Suprapubic skin (tissue), 4 donors: ENCODE results near the gene NR0B2. TPM values are rescaled to one million over a fixed set of nuclear protein-coding genes. Genes with fewer than 3 reads are reported as not detected.
A peak's percentile ranks its signal among the peaks of the same experiment; 100 is the strongest.

Source experiments
- DNase-seq, 2 donors: peaks; one replicate each; pipeline ENCODE4 v3.0.0-alpha.2; 2019; ENCODE audit warnings: low spot score in 2 of 2
- H3K27ac ChIP-seq: fragments of 200-600 bp; sonication (generic); one replicate; pipeline ENCODE4 v1.5.1; 2019
- H3K27me3 ChIP-seq: fragments of 200-600 bp; sonication (generic); one replicate; pipeline ENCODE4 v1.5.1; 2019
- H3K36me3 ChIP-seq: fragments of 200-600 bp; sonication (generic); one replicate; pipeline ENCODE4 v1.5.1; 2019
- H3K4me1 ChIP-seq: fragments of 200-600 bp; sonication (generic); one replicate; pipeline ENCODE4 v1.5.1; 2019
- H3K4me3 ChIP-seq: fragments of 200-600 bp; sonication (generic); one replicate; pipeline ENCODE4 v1.5.1; 2019; ENCODE audit warnings: mild to moderate bottlenecking
- H3K9me3 ChIP-seq: fragments of 200-600 bp; sonication (generic); one replicate; pipeline ENCODE4 v1.5.1; 2019
- EP300 ChIP-seq: sonication (generic); formaldehyde crosslinking; IDR thresholded peaks from one replicate; pipeline ENCODE4 v1.6.1; 2017; ENCODE audit warnings: antibody characterized with exemption
- POLR2A ChIP-seq, 2 donors: fragments of 450-650 bp; IDR thresholded peaks; one replicate each; pipeline ENCODE4 v1.6.1; 2017; ENCODE audit warnings: antibody characterized with exemption in 2 of 2, mild to moderate bottlenecking in 2 of 2, moderate library complexity in 2 of 2
- POLR2AphosphoS5 ChIP-seq, 3 donors: sonication (generic); formaldehyde crosslinking; IDR thresholded peaks; one replicate each; pipeline ENCODE4 v1.6.1; 2017; ENCODE audit warnings: antibody characterized with exemption in 3 of 3
- WGBS: methylation state at CpG from one replicate; pipeline ENCODE4 v1.1.5; 2018; 5-methylcytosine and 5-hydroxymethylcytosine counted together
- total RNA-seq, 4 donors: library from RNA; depleted of rRNA; stranded (reverse); fragments of >200 nt; gene quantifications; one replicate each; pipeline ENCODE4 v1.1.0, GENCODE V29; 2016
- TF ChIP-seq, protein P1 (sequence below), 2 donors: fragments of 200-600 bp in 1 of 2; fragments of 450-650 bp in 1 of 2; sonication (generic) in 1 of 2; IDR thresholded peaks; one replicate each; pipeline ENCODE4 v1.5.1; 2016 to 2019; ENCODE audit warnings: antibody characterized with exemption in 2 of 2, mild to moderate bottlenecking in 1 of 2, moderate library complexity in 1 of 2

NR0B2 gene
- total RNA-seq, 4 donors from 2014 or later, result not detected

DNA sequence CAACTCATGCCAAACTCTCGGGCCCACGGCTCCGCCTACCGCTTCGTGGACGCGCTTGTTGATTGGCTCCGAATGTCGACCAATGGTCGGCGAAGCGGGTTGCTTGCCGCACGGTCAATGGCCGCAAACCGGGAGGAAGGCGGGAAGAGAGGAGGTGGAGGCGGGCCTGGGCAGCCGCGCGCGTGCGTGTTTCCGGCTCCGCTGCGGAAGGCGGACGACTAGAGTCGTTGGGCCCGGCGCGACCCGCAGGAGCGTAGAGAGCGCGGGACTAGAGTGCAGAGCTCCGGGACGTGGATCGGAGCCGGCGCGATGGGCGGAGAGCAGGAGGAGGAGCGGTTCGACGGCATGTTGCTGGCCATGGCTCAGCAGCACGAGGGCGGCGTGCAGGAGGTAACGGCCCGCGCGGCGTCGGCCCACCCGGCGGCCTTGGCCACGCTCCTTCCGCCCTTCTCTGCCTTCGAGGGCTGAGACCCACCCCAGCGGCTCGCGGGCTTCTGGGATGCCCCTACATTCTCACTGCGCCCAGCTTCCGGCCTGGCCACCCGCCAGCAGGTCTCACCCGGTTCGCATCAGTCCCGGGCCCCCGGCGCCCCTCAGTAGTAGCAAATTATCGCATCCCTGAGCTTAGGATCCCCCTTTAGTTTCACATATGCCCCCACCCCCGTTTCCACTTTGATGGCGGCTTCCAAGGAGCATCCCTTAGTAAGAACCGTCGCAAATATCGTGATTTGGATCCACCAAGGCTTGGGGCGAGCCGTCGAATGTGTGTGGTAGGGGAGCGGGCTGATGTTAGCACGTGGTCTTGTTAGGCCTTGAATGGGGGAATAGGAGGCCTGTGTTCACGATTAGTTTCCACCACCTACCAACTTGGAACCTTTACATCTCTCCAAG lies 8.0 kb upstream of the NR0B2 start, which contains the start of gene NUDC:
TSS of gene NUDC (plus strand) at position 204 of the 891 bp plus-strand sequence. CDS start at position 310, 106 bp downstream.
- Histone ChIP-seq H3K36me3 (peaks cover 31% of the 10 kb centered on the region), H3K27ac (peak within 1 kb of the TSS; percentile 90), H3K9me3 (no peaks in the 10 kb centered on the region), H3K4me1 (peaks cover 25% of the 10 kb centered on the region), H3K4me3 (peak within 1 kb of the TSS; percentile 96), H3K27me3 (no peaks in the 10 kb centered on the region)
- DNase-seq, result peak; percentile 98 to 99
- WGBS, result 0% methylated on average over 14 of the region's 83 CpGs
- TF ChIP-seq POLR2AphosphoS5 (IDR thresholded peaks at IDR 0.05), result peak; percentile 82 to 91 (median 91)
- TF ChIP-seq EP300, result no peak
- peak; percentile 74 to 87 for TF ChIP-seq POLR2A (IDR thresholded peaks at IDR 0.05)

DNA sequence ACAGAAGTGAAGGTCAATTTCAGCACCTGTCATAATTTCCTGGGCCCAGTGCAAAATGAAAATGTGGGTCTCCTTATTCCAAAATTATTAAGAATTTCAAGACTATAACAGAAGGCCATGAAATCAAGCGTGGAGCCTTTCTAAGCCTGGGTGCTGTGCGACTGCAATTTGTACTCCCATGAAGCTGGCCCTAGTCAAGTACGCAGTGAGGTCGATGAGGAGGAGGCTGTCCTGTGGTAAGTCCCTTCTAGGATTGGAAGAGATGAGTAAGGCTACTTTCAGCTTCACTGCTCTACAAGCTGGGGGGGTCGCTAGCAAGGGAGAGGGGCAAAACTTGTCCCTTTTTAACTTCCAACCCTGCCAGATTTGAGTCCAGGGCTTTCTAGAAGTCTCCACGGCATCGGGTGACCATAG lies 7.4 kb upstream of the NR0B2 start:
- peak overlapping the region; percentile 90 for H3K27ac ChIP-seq
- peak overlapping the region; percentile 96 for H3K4me3 ChIP-seq
- peaks cover 25% of the 10 kb centered on the region for H3K4me1 ChIP-seq
- peaks cover 24% of the 10 kb centered on the region for H3K36me3 ChIP-seq
- no peak for TF ChIP-seq EP300
- TF ChIP-seq, protein P1, sequence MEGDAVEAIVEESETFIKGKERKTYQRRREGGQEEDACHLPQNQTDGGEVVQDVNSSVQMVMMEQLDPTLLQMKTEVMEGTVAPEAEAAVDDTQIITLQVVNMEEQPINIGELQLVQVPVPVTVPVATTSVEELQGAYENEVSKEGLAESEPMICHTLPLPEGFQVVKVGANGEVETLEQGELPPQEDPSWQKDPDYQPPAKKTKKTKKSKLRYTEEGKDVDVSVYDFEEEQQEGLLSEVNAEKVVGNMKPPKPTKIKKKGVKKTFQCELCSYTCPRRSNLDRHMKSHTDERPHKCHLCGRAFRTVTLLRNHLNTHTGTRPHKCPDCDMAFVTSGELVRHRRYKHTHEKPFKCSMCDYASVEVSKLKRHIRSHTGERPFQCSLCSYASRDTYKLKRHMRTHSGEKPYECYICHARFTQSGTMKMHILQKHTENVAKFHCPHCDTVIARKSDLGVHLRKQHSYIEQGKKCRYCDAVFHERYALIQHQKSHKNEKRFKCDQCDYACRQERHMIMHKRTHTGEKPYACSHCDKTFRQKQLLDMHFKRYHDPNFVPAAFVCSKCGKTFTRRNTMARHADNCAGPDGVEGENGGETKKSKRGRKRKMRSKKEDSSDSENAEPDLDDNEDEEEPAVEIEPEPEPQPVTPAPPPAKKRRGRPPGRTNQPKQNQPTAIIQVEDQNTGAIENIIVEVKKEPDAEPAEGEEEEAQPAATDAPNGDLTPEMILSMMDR (IDR thresholded peaks at IDR 0.05), result no peak
- no peak for TF ChIP-seq POLR2A (IDR thresholded peaks at IDR 0.05)
- no peak for TF ChIP-seq POLR2AphosphoS5 (IDR thresholded peaks at IDR 0.05)
- no peaks in the 10 kb centered on the region for H3K9me3 ChIP-seq
- WGBS, result 10% methylated on average over 5 of the region's 7 CpGs
- no peak for DNase-seq
- H3K27me3 ChIP-seq, result no peaks in the 10 kb centered on the region

DNA sequence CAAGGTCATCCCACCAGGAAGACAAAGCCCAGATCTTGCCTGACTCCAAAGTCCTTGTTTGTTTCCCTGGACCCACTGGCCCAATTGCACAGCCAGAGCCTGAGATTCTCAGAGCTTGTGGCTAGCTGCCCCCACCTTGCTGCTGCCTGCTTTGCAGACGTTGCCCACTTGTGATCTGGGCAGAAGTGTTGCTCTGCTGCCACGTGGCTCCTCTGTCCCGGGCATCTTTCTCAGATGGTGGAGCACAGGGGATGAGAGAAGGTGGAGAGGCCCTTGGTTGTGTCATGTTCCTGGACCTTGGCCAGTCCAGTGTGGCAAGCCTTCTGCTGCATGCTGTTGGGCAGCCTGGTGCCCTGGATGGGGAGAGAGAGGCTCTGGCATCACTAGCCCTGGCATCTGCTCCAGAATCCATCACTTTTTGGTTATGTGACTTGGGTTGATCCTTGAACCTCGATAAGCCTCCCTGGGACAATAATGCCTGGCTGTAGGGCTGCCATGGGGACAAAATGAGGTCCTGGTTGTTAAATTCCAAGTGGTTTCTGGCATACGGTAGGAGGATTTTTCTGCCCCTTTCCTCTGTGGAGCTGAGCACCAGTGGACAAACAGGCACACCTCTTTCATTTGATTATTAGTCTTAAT lies 1.5 kb upstream of the NR0B2 start:
- Histone ChIP-seq H3K27ac (no peak overlapping the region), H3K4me3 (no peak overlapping the region), H3K36me3 (no peaks in the 10 kb centered on the region), H3K27me3 (no peaks in the 10 kb centered on the region), H3K4me1 (no peaks in the 10 kb centered on the region), H3K9me3 (no peaks in the 10 kb centered on the region)
- 69% methylated on average over 5 of the region's 5 CpGs for WGBS
- no peak for DNase-seq
- TF ChIP-seq POLR2A (IDR thresholded peaks at IDR 0.05), result no peak
- no peak for TF ChIP-seq EP300
- no peak for TF ChIP-seq POLR2AphosphoS5 (IDR thresholded peaks at IDR 0.05)
- TF ChIP-seq, protein P1 (IDR thresholded peaks at IDR 0.05), result no peak

DNA sequence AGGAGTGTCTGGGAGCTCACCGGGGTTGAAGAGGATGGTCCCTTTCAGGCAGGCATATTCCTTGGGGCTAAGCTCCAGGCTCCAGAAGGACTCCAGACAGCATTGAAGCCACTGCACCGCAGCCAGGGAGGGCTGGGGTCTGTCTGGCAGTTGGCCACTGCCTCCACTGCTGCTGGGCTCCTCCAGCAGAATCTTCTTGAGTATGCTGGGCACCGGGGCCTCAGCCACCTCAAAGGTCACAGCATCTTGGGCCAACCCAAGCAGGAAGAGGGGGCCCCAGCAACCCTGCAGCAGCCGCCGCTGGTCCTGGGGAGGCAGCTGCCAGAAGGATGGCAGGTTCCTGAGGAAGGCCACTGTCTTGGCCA lies 404 bp downstream of the NR0B2 start:
- H3K27ac ChIP-seq, result no peak overlapping the region
- no peaks in the 10 kb centered on the region for H3K36me3 ChIP-seq
- no peak overlapping the region for H3K4me3 ChIP-seq
- H3K9me3 ChIP-seq, result no peaks in the 10 kb centered on the region
- 100% methylated on average over 1 of the region's 5 CpGs for WGBS
- no peaks in the 10 kb centered on the region for H3K27me3 ChIP-seq
- no peaks in the 10 kb centered on the region for H3K4me1 ChIP-seq
- no peak for DNase-seq
- no peak for TF ChIP-seq POLR2A (IDR thresholded peaks at IDR 0.05)
- TF ChIP-seq EP300, result no peak
- no peak for TF ChIP-seq POLR2AphosphoS5 (IDR thresholded peaks at IDR 0.05)

DNA sequence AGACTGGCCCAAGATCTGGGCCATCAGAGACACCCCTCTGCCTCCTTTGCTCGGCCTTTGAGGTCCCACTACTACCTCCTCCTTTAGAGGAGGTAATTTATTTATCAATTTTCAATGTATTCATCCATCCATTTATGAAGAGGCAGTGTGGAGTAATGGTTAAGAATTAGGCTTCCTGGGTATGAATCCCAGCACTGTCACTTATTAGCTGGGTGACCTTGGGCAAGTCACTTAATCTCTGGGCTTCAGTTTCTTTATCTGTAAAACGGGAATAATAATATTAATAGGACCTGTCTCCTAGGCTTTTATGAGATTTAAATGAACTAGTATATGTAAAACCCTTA lies 1.7 kb downstream of the NR0B2 start:
- H3K9me3 ChIP-seq, result no peaks in the 10 kb centered on the region
- DNase-seq, result no peak
- no peak for TF ChIP-seq POLR2A (IDR thresholded peaks at IDR 0.05)
- TF ChIP-seq, protein P1 (IDR thresholded peaks at IDR 0.05), result no peak
- TF ChIP-seq EP300, result no peak
- no peak for TF ChIP-seq POLR2AphosphoS5 (IDR thresholded peaks at IDR 0.05)
- H3K4me3 ChIP-seq, result no peak overlapping the region
- no peak overlapping the region for H3K27ac ChIP-seq
- 74% methylated on average over 2 of the region's 2 CpGs for WGBS
- no peaks in the 10 kb centered on the region for H3K27me3 ChIP-seq
- H3K4me1 ChIP-seq, result no peaks in the 10 kb centered on the region
- H3K36me3 ChIP-seq, result no peaks in the 10 kb centered on the region
